GM12865 (cell line): ENCODE data around the gene KBTBD2.

Experiments
- DNase-seq: peaks from one replicate; pipeline ENCODE4 v3.0.0; 2010; ENCODE audit warnings: low read depth
- H3K4me3 ChIP-seq: 2 replicates; pipeline ENCODE4 v1.5.1; 2011; ENCODE audit warnings: mild to moderate bottlenecking, low read depth, low read length, control low read depth
- TF ChIP-seq, protein P1 (sequence below): IDR thresholded peaks from 2 replicates; pipeline ENCODE4 v1.5.1; 2011; ENCODE audit warnings: low read length, control low read depth, low read depth, inconsistent platforms; ENCODE audit not compliant: insufficient read depth; ENCODE audit errors: missing control alignments

KBTBD2 gene

DNA sequence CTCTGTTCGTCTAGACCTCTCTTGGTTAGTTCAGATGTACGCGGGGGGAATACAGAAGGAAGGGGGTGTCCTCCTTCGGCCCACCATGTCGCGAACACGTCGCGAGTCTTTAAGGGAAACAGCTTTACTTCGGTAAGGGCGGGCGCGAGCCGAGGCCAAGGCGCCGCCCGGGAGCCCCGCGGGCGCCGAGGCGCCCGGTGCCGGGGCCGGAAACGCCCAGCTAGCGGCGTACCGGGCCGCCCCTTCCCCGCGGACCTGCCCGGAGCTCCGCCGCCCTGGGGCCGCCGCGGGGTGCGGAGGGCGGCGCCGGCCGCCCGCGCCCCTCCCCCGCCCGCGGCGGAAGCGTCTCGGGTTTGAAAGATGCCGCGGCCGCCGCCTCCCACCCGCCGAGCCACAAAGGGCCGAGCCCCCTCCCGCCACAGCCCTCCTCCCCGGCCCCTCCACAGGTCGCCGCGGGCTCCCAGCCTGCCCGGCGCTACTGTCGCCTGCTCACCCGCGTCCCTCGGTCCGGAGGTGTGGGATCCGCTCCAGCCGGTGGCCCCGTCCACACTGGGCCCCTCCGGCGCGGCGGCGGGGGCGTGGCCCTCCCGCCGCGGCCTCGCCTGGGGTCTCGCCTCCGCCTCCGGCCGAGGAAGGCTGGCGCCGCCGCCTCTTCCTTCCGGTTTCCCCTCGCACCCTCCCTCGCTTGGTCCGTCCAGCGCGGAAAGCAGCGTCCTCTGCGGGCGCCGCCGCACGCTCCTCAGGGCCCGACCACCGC lies at the start of gene KBTBD2:
Gene KBTBD2, minus strand, starts transcription at position 718 of the 757 bp plus-strand sequence. CDS start 12,156 bp downstream, outside the sequence.
- DNase-seq = peak; percentile 93
- H3K4me3 ChIP-seq = peak within 1 kb of the TSS; percentile 98
- TF ChIP-seq, protein P1, sequence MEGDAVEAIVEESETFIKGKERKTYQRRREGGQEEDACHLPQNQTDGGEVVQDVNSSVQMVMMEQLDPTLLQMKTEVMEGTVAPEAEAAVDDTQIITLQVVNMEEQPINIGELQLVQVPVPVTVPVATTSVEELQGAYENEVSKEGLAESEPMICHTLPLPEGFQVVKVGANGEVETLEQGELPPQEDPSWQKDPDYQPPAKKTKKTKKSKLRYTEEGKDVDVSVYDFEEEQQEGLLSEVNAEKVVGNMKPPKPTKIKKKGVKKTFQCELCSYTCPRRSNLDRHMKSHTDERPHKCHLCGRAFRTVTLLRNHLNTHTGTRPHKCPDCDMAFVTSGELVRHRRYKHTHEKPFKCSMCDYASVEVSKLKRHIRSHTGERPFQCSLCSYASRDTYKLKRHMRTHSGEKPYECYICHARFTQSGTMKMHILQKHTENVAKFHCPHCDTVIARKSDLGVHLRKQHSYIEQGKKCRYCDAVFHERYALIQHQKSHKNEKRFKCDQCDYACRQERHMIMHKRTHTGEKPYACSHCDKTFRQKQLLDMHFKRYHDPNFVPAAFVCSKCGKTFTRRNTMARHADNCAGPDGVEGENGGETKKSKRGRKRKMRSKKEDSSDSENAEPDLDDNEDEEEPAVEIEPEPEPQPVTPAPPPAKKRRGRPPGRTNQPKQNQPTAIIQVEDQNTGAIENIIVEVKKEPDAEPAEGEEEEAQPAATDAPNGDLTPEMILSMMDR = no peak

DNA sequence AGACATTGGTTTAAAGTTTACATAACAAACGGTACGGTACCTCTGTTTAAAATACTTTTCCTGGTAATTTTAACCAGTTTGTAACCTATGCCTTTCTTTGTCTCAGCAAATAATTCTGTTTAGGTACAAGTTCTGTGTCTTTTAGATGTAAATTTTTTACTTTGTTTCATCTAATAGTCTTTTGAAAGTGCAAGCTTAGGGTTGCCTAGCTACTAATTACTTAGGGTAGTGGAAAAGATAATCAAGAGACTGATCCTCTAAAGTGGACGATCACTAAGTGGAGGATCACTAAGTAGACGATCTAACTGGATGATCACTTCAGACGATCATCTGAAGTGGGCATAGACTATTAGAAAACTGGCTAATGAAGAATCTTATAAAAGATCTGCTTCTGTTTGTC lies 49.6 kb upstream of the KBTBD2 start:
- TF ChIP-seq, protein P1 = no peak
- DNase-seq = no peak
- no peak overlapping the region for H3K4me3 ChIP-seq

DNA sequence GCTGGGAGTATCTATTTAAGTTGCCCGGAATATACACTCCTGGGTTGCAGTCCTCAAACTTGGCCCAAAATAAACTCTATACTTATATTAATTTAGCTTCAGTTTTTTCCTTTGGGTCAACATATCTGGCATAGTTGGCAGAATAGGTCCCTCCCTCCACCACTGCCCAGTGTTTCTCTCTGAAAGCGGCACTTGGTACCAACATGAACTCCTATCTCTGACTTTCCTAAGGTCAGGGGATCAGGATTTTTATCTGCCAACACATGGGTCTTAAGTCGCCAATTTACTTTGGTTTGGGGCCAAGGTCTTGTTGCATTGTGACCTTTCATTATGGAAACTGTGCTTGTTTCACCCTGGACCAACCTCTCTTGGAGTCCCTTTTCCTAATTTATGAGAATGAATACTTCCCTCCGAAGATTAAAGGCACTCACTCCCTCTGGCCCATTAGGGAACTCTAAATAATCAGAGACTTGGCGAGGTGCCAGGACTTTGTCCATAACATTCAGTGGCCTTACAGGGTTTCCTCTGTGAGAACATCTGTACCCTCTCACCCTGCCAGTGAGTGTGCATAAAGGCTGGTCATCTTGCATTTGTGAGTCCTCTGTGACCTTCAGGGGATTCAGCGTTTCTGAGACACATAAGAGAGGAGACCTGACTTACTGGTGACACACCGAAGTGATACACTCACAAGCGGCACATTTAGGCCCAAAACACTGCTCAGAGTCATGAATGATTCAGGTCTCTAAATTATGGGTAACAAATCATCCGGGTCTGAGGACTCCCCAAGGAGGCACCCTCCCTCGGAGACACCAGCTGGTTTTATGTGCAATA lies 46.0 kb upstream of the KBTBD2 start:
- DNase-seq = no peak
- no peak overlapping the region for H3K4me3 ChIP-seq
- TF ChIP-seq, protein P1 = no peak

GRCh38 chr7:32936689-32937088 lies 45.1 kb upstream of the KBTBD2 start:
- H3K4me3 ChIP-seq = no peak overlapping the region

DNA sequence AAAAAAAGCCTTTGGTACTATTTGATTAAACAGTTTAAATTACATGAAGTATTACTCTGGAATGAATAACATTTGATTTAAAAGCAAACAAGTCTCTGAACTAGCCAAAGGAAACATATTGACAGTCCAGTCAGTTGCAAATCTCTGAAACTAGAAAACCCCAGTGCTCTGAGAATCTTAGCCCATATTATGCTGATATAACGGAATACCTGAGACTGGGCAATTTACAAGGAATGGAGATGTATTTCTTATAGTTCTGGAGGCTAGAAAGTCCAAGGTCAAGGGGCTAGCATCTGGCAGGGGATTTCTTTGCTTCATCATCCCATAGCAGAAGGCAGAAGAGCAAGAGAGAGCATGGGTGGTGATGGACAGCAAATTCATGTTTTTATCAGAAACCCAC lies 44.0 kb upstream of the KBTBD2 start:
- TF ChIP-seq, protein P1 = no peak
- H3K4me3 ChIP-seq = no peak overlapping the region

More at GRCh38 chr7:32936689-32937088, 45.1 kb upstream of the KBTBD2 start:
- TF ChIP-seq, protein P1 = no peak
- no peak for DNase-seq

GRCh38 chr7:32930378-32930777 lies 38.8 kb upstream of the KBTBD2 start:
- no peak for DNase-seq
- no peak overlapping the region for H3K4me3 ChIP-seq
- TF ChIP-seq, protein P1 = no peak

More for the DNA sequence above, 44.0 kb upstream of the KBTBD2 start:
- no peak for DNase-seq
